ENCODE results near the gene VOPP1.

The VOPP1 gene

GRCh38 chr7:55545496-55545895 is 26.8 kb downstream of the VOPP1 start:
- FAIRE-seq (no peak), DNase-seq (ENCODE audit: insufficient read length, low spot score) (no peak)
- no peak for TF ChIP-seq CTCF (IDR thresholded peaks at IDR 0.05; ENCODE audit: insufficient read depth, missing control alignments)

GRCh38 chr7:55540226-55540858 is 32.0 kb downstream of the VOPP1 start:
- DNase-seq (ENCODE audit: insufficient read length, low spot score) = no peak

GRCh38 chr7:55539380-55539779 is 32.9 kb downstream of the VOPP1 start:
- FAIRE-seq (no peak), DNase-seq (ENCODE audit: insufficient read length, low spot score) (no peak)
- no peak for TF ChIP-seq CTCF (IDR thresholded peaks at IDR 0.05; ENCODE audit: insufficient read depth, missing control alignments)

More at GRCh38 chr7:55540226-55540858, 32.0 kb downstream of the VOPP1 start:
- no peak for FAIRE-seq
- TF ChIP-seq CTCF (IDR thresholded peaks at IDR 0.05; ENCODE audit: insufficient read depth, missing control alignments) = no peak

- no peak for TF ChIP-seq CTCF (IDR thresholded peaks at IDR 0.05; ENCODE audit: insufficient read depth, missing control alignments)
- DNase-seq (ENCODE audit: insufficient read length, low spot score) (no peak), FAIRE-seq (no peak)
These were observed 33.8 kb downstream of the VOPP1 start for GRCh38 chr7:55538538-55538937.

GRCh38 chr7:55537458-55537990 is 34.8 kb downstream of the VOPP1 start:
- no peak for FAIRE-seq
- no peak for TF ChIP-seq CTCF (IDR thresholded peaks at IDR 0.05; ENCODE audit: insufficient read depth, missing control alignments)
- no peak for DNase-seq (ENCODE audit: insufficient read length, low spot score)

- TF ChIP-seq CTCF (IDR thresholded peaks at IDR 0.05; ENCODE audit: insufficient read depth, missing control alignments) = no peak
- no peak for FAIRE-seq
- no peak for DNase-seq (ENCODE audit: insufficient read length, low spot score)
These were observed 35.5 kb downstream of the VOPP1 start for GRCh38 chr7:55536619-55537457.

- no peak for DNase-seq (ENCODE audit: insufficient read length, low spot score)
- no peak for FAIRE-seq
- TF ChIP-seq CTCF (IDR thresholded peaks at IDR 0.05; ENCODE audit: insufficient read depth, missing control alignments) = no peak
These were observed 36.7 kb downstream of the VOPP1 start for GRCh38 chr7:55535617-55536016.
